Lower lobe of right lung (tissue), 2 donors: ENCODE measurements around the gene PLEKHG3. TPM values are rescaled to one million over a fixed set of nuclear protein-coding genes. Genes with fewer than 3 reads are reported as not detected.
"Not testable (repeated sequence)": the region's sequence is repeated elsewhere in the genome, so short reads cannot be mapped to it uniquely, and the experiment has no call there.

ENCODE experiments used
- ATAC-seq, 2 donors: fragments of 200-7000 bp; cut with Tn5 transposase; one replicate each; pipeline ENCODE4 v1.9.1; 2020 to 2022; ENCODE audit warnings: mild to moderate bottlenecking in 2 of 2, moderate library complexity in 2 of 2
- DNase-seq: peaks from one replicate; pipeline ENCODE4 v3.0.0-alpha.2; 2020
- H3K27ac ChIP-seq: fragments of 200-600 bp; one replicate; pipeline ENCODE4 v1.8.0; 2022
- H3K27me3 ChIP-seq: fragments of 200-600 bp; one replicate; pipeline ENCODE4 v1.8.0; 2022; ENCODE audit warnings: low read depth
- H3K36me3 ChIP-seq: fragments of 200-600 bp; one replicate; pipeline ENCODE4 v1.8.0; 2022; ENCODE audit warnings: mild to moderate bottlenecking
- H3K4me1 ChIP-seq: fragments of 200-600 bp; one replicate; pipeline ENCODE4 v1.8.0; 2022
- H3K4me3 ChIP-seq: fragments of 200-600 bp; one replicate; pipeline ENCODE4 v1.8.0; 2022; ENCODE audit warnings: mild to moderate bottlenecking
- H3K9me3 ChIP-seq: fragments of 200-600 bp; one replicate; pipeline ENCODE4 v1.8.0; 2022
- CTCF ChIP-seq: fragments of 200-600 bp; IDR thresholded peaks from one replicate; pipeline ENCODE4 v1.8.0; 2022; ENCODE audit warnings: antibody characterized with exemption, mild to moderate bottlenecking
- intact Hi-C: fragments of 100-400 bp; cut with DNase I; formaldehyde crosslinking; loops from one replicate; pipeline ENCODE4 v1.11.0; 2022
- total RNA-seq: library from RNA; stranded (reverse); fragmentation: NEBNext Ultra II Directional; extraction: Animal tissue kit (Norgen Biotek cat#: 25700); gene quantifications from one replicate; pipeline ENCODE4 v1.2.1, GENCODE V29; 2021
- donor health status: DM: no; HTN: yes; CAD: no; lungs with severe emphysema.

PLEKHG3 gene
- total RNA-seq, 1 donor from 2014 or later = 33.1 TPM

- no peak for TF ChIP-seq CTCF
- DNase-seq (no peak), ATAC-seq (no peak)
- H3K27ac ChIP-seq = no peak overlapping the region
- intact Hi-C loops = no loop called here
- H3K4me3 ChIP-seq = no peak overlapping the region
- H3K36me3 ChIP-seq = no peaks in the 10 kb centered on the region
- no peaks in the 10 kb centered on the region for H3K9me3 ChIP-seq
- H3K27me3 ChIP-seq = no peaks in the 10 kb centered on the region
- H3K4me1 ChIP-seq = peaks cover 17% of the 10 kb centered on the region
These were observed 15.4 kb upstream of the PLEKHG3 start for GRCh38 chr14:64688811-64689281.

- DNase-seq = no peak
- no peaks in the 10 kb centered on the region for H3K36me3 ChIP-seq
- intact Hi-C loops = no loop called here
- peaks cover 17% of the 10 kb centered on the region for H3K4me1 ChIP-seq
- no peaks in the 10 kb centered on the region for H3K27me3 ChIP-seq
- no peak overlapping the region for H3K4me3 ChIP-seq
- ATAC-seq = no peak
- no peak overlapping the region for H3K27ac ChIP-seq
- TF ChIP-seq CTCF = no peak
- H3K9me3 ChIP-seq = no peaks in the 10 kb centered on the region
These were observed 14.9 kb upstream of the PLEKHG3 start for GRCh38 chr14:64689289-64689688.

- ATAC-seq, H3K9me3 ChIP-seq, DNase-seq, H3K36me3 ChIP-seq, H3K27ac ChIP-seq, H3K4me3 ChIP-seq, H3K27me3 ChIP-seq, intact Hi-C loops: not testable (repeated sequence)
- H3K4me1 ChIP-seq = peaks cover 17% of the 10 kb centered on the region
These were observed 13.6 kb upstream of the PLEKHG3 start for GRCh38 chr14:64690607-64691006.

- Histone ChIP-seq H3K36me3 (no peaks in the 10 kb centered on the region), H3K4me1 (peaks cover 17% of the 10 kb centered on the region), H3K9me3 (no peaks in the 10 kb centered on the region), H3K27me3 (no peaks in the 10 kb centered on the region), H3K4me3 (no peak overlapping the region), H3K27ac (no peak overlapping the region)
- ATAC-seq (no peak), DNase-seq (no peak)
- no peak for TF ChIP-seq CTCF
- intact Hi-C loops = no loop called here
These were observed 12.8 kb upstream of the PLEKHG3 start for GRCh38 chr14:64691376-64691775.

GRCh38 chr14:64692189-64692985, 11.8 kb upstream of the PLEKHG3 start:
- no peaks in the 10 kb centered on the region for H3K27me3 ChIP-seq
- H3K4me1 ChIP-seq = peaks cover 17% of the 10 kb centered on the region
- intact Hi-C loops = no loop called here
- no peaks in the 10 kb centered on the region for H3K36me3 ChIP-seq
- ATAC-seq = peak in 1 of 2 donors; percentile 49
- H3K4me3 ChIP-seq = no peak overlapping the region
- DNase-seq = no peak
- H3K27ac ChIP-seq = no peak overlapping the region
- TF ChIP-seq CTCF = no peak
- no peaks in the 10 kb centered on the region for H3K9me3 ChIP-seq

- H3K4me1 ChIP-seq = peaks cover 20% of the 10 kb centered on the region
- DNase-seq = no peak
- H3K9me3 ChIP-seq = no peaks in the 10 kb centered on the region
- no peaks in the 10 kb centered on the region for H3K27me3 ChIP-seq
- peak; percentile 29 for ATAC-seq
- H3K27ac ChIP-seq = no peak overlapping the region
- intact Hi-C loops = no loop called here
- no peaks in the 10 kb centered on the region for H3K36me3 ChIP-seq
- H3K4me3 ChIP-seq = no peak overlapping the region
- TF ChIP-seq CTCF = no peak
These were observed 11.0 kb upstream of the PLEKHG3 start for GRCh38 chr14:64692986-64693809.
